HEK293T (cell line): ENCODE results near the gene RFK.

Source experiments
- ARNT ChIP-seq: fragments of 450-650 bp; IDR thresholded peaks from 2 replicates; pipeline ENCODE4 v1.6.1; 2017; ENCODE audit warnings: mild to moderate bottlenecking
- BHLHE40 ChIP-seq: fragments of 450-650 bp; IDR thresholded peaks from 2 replicates; pipeline ENCODE4 v1.6.1; 2016; ENCODE audit warnings: mild to moderate bottlenecking, moderate library complexity, borderline replicate concordance
- FOXK2 ChIP-seq: fragments of 450-650 bp; IDR thresholded peaks from 2 replicates; pipeline ENCODE4 v1.6.1; 2016; ENCODE audit warnings: mild to moderate bottlenecking
- FOXM1 ChIP-seq: fragments of 450-650 bp; IDR thresholded peaks from 2 replicates; pipeline ENCODE4 v1.6.1; 2017; ENCODE audit warnings: mild to moderate bottlenecking, borderline replicate concordance
- HDGF ChIP-seq: fragments of 450-650 bp; IDR thresholded peaks from 2 replicates; pipeline ENCODE4 v1.6.1; 2017; ENCODE audit warnings: antibody characterized with exemption, borderline replicate concordance
- NFRKB ChIP-seq: fragments of 450-650 bp; IDR thresholded peaks from 2 replicates; pipeline ENCODE4 v1.6.1; 2016; ENCODE audit warnings: mild to moderate bottlenecking, moderate library complexity
- TF ChIP-seq, protein P1 (sequence below): fragments of 450-650 bp; IDR thresholded peaks from 2 replicates; pipeline ENCODE4 v1.6.1; 2016

DNA sequence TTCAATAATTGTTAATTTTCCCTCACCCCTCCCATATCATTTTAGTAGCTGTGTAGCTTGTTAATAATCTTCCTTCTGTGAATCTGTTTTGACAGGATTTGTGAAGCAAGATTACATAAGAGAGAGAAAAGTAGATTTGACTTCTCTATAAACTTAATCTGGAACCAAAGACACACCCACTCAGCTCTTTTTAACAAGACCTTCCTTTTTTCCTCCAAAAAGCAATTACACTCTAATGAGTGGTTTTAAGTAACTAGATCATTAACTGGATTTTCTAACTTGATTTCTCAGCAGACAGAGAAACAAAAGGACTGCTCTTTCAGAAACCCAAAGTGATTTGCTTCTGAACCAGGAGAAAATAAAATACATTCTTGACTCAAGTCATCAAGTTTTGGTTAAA is 21.9 kb downstream of the RFK start:
- TF ChIP-seq FOXM1, result no peak
- TF ChIP-seq HDGF, result no peak
- no peak for TF ChIP-seq FOXK2
- no peak for TF ChIP-seq ARNT
- TF ChIP-seq BHLHE40, result no peak
- TF ChIP-seq, protein P1, sequence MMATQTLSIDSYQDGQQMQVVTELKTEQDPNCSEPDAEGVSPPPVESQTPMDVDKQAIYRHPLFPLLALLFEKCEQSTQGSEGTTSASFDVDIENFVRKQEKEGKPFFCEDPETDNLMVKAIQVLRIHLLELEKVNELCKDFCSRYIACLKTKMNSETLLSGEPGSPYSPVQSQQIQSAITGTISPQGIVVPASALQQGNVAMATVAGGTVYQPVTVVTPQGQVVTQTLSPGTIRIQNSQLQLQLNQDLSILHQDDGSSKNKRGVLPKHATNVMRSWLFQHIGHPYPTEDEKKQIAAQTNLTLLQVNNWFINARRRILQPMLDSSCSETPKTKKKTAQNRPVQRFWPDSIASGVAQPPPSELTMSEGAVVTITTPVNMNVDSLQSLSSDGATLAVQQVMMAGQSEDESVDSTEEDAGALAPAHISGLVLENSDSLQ, result no peak
- no peak for TF ChIP-seq NFRKB
